ENCODE results near the gene HDHD3.

GRCh38 chr9:113399646-113400200, 22.9 kb upstream of the HDHD3 start:
- TF ChIP-seq ZFP3 (CRISPR knock-in tag; IDR thresholded peaks at IDR 0.05) (no peak), ISL1 (CRISPR knock-in tag; IDR thresholded peaks at IDR 0.05) (no peak), CSRNP3 (CRISPR knock-in tag; IDR thresholded peaks at IDR 0.05) (no peak), CREB5 (CRISPR knock-in tag; IDR thresholded peaks at IDR 0.05; ENCODE audit: low read depth) (no peak), ZFP30 (CRISPR knock-in tag; IDR thresholded peaks at IDR 0.05) (no peak), POU6F1 (CRISPR knock-in tag; IDR thresholded peaks at IDR 0.05; ENCODE audit: borderline replicate concordance, low read depth) (no peak)
